Heart right ventricle (tissue), 16 donors: ENCODE data around the gene GRM7. TPM values are rescaled to one million over a fixed set of nuclear protein-coding genes. Genes with fewer than 3 reads are reported as not detected.

Experiments used
- ATAC-seq, 8 donors: fragments of 200-7000 bp; cut with Tn5 transposase; one replicate each; pipeline ENCODE4 v1.9.1; 2020; ENCODE audit warnings: mild to moderate bottlenecking in 8 of 8, moderate library complexity in 8 of 8, moderate number of reproducible peaks in 1 of 8
- DNase-seq, 2 donors: peaks; one replicate each; pipeline ENCODE4 v3.0.0-alpha.2; 2020
- H3K27ac ChIP-seq, 10 donors: fragments of 200-600 bp; sonication (generic) in 2 of 10; one replicate each; pipeline versions ENCODE4 v1.5.0 to v1.8.0; 2020 to 2022; ENCODE audit warnings: mild to moderate bottlenecking in 3 of 10
- H3K27me3 ChIP-seq, 7 donors: fragments of 200-600 bp; one replicate each; pipeline ENCODE4 v1.8.0; 2021 to 2022; ENCODE audit warnings: mild to moderate bottlenecking in 2 of 7
- H3K36me3 ChIP-seq, 9 donors: fragments of 200-600 bp; sonication (generic) in 1 of 9; one replicate each; pipeline versions ENCODE4 v1.5.0 to v1.8.0; 2020 to 2022; ENCODE audit warnings: mild to moderate bottlenecking in 2 of 9
- H3K4me1 ChIP-seq, 9 donors: fragments of 200-600 bp; sonication (generic) in 1 of 9; one replicate each; pipeline versions ENCODE4 v1.5.0 to v1.8.0; 2020 to 2022; ENCODE audit warnings: mild to moderate bottlenecking in 4 of 9
- H3K4me3 ChIP-seq, 10 donors: fragments of 200-600 bp; sonication (generic) in 2 of 10; one replicate each; pipeline versions ENCODE4 v1.5.0 to v1.8.0; 2020 to 2022; ENCODE audit warnings: mild to moderate bottlenecking in 7 of 10, moderate library complexity in 2 of 10
- H3K9me3 ChIP-seq, 11 donors: fragments of 200-600 bp in 10 of 11; sonication (generic) in 2 of 11; one replicate each; pipeline versions ENCODE4 v1.5.0 to v1.8.0; 2013 to 2022; ENCODE audit warnings: mild to moderate bottlenecking in 2 of 11, control low read depth in 1 of 11, moderate library complexity in 1 of 11
- WGBS, 2 donors: extraction: QIAGEN DNeasy Blood & Tissue Kit; methylation state at CpG; one replicate each; pipeline ENCODE4 v1.1.7; 2013; ENCODE audit warnings: inconsistent platforms in 1 of 2; 5-methylcytosine and 5-hydroxymethylcytosine counted together
- intact Hi-C, 10 donors: fragments of 100-400 bp; cut with DNase I; formaldehyde crosslinking; loops; one replicate each; pipeline versions ENCODE4 v1.11.1 to v1.14.2; 2022
- polyA plus RNA-seq, 2 donors: library from polyadenylated mRNA; stranded (reverse); fragments of 200-250 nt; gene quantifications; one replicate each; pipeline ENCODE4 v1.2.3, GENCODE V29; 2013
- total RNA-seq, 10 donors: library from RNA; stranded (reverse); fragmentation: NEBNext Ultra II Directional in 3 of 10; extraction: Animal tissue kit (Norgen Biotek cat#: 25700) in 3 of 10; gene quantifications; one replicate each; pipeline versions ENCODE4 v1.2.1 to v1.2.4, GENCODE V29; 2021 to 2023
- TF ChIP-seq, protein P1 (sequence below), 9 donors: fragments of 200-600 bp; sonication (generic) in 2 of 9; IDR thresholded peaks; one replicate each; pipeline versions ENCODE4 v1.5.0 to v1.8.0; 2021 to 2022; ENCODE audit warnings: antibody characterized with exemption in 9 of 9, mild to moderate bottlenecking in 5 of 9, moderate library complexity in 1 of 9
- donor health status: Arrhythmogenic right ventricular cardiomyopathy.
- donor health status: ischemic (EF 13 %, LVEDD 7.1; RV severe dilation, severe dysfunction).
- donor health status: healthy with polysubstance abuse.
- donor health status: DM: no; HTN: yes; CAD: no.
- donor health status: DM: no; HTN: no; CAD: no.
- donor health status: ischemic (EF 25% LVEDD 6.9; RV normal size, moderate dysfunction).
- donor health status: ischemic (EF 25% LVEDD 5.7; RV mildly dilated, moderate dysfunction).
- donor health status: healthy.
- donor health status: DM: yes; HTN: yes; CAD: no.
- donor health status: Ischemic cardiomyopathy.
- donor health status: ischemic (EF 35%, LVEDD 5.7; RV mildly dilated, moderate dysfunction).
- donor health status: nonischemic (EF 11% LVEDD 7.7; RV severe dilation, severe dysfunction).
- donor health status: DM: yes; HTN: yes; CAD: no.
- donor health status: PGD.
- donor health status: ischemic (EF 29% LVEDD 5.4; RV normal size, mild dysfunction).
- donor health status: nonischemic (EF 23%, LVEDD 6.1; RV moderate dilation, normal function).

The GRM7 gene
- total and polyA plus RNA-seq, 12 donors, result not detected

DNA sequence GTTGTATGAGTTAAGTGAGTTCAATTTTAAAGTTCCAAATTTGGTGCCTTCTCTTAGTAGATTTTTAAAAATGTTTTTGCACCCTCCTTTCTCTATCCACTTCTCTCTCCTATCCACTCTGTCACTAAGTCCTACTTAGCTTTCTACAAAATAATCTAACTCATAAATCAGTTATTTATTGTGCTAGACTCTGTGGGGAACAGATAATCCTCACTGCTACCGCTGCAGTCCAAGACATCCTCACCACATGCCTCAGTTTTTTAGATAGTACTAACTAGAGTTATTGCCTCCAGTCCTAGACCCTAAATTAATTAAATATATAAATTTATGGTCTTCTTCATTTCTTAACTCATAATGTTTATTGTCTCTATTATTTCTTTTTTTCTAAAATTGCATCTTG lies 576.3 kb downstream of the GRM7 start:
- whole genome bisulfite sequencing, 2 donors, result 83 to 92% methylated on average over 1 of the region's 1 CpG
- intact Hi-C loops, result no loop called here
- no peak for ATAC-seq

DNA sequence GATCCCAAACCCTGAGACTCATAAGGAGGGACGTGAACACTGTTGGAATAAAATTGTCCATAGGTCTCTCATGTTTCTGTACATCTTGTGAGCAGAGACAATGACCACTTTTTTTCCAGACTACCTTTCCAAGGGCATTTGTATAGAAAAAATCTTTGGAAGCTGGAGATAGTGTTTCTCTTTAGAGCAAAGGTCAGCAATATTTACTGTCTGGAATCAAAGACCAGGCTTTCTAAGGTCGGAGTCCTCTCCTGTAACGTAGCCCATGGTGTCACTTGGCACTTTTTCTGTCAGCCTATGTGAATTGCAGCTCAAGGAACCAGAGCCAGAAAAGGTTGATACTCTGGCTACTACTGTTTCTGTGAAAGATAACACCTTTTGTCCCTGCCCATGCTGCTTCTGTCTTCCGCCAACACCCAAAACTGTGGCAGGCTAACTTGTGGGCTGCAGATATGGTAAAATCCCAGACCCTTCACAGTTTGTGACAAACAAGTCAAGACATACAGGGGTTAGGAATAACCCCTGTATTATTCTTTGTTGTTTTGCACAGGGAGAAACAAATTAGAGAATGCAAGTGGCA lies 578.3 kb downstream of the GRM7 start:
- Histone ChIP-seq H3K27me3 (no peaks in the 10 kb centered on the region), H3K4me3 (no peak overlapping the region), H3K9me3 (peaks cover 0 to 18% (median 0%) of the 10 kb centered on the region in 11 donors), H3K27ac (no peak overlapping the region), H3K4me1 (peaks cover 0 to 4% (median 0%) of the 10 kb centered on the region in 9 donors), H3K36me3 (no peaks in the 10 kb centered on the region)
- no peak for ATAC-seq
- TF ChIP-seq, protein P1, sequence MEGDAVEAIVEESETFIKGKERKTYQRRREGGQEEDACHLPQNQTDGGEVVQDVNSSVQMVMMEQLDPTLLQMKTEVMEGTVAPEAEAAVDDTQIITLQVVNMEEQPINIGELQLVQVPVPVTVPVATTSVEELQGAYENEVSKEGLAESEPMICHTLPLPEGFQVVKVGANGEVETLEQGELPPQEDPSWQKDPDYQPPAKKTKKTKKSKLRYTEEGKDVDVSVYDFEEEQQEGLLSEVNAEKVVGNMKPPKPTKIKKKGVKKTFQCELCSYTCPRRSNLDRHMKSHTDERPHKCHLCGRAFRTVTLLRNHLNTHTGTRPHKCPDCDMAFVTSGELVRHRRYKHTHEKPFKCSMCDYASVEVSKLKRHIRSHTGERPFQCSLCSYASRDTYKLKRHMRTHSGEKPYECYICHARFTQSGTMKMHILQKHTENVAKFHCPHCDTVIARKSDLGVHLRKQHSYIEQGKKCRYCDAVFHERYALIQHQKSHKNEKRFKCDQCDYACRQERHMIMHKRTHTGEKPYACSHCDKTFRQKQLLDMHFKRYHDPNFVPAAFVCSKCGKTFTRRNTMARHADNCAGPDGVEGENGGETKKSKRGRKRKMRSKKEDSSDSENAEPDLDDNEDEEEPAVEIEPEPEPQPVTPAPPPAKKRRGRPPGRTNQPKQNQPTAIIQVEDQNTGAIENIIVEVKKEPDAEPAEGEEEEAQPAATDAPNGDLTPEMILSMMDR (IDR thresholded peaks at IDR 0.05), result no peak
- WGBS, 2 donors, result 66 to 71% methylated on average over 4 of the region's 4 CpGs
- no peak for DNase-seq
- intact Hi-C loops, result no loop called here

More for the DNA sequence above, 576.3 kb downstream of the GRM7 start:
- Histone ChIP-seq H3K27me3 (no peaks in the 10 kb centered on the region), H3K27ac (no peak overlapping the region), H3K4me1 (no peaks in the 10 kb centered on the region), H3K4me3 (no peak overlapping the region), H3K36me3 (no peaks in the 10 kb centered on the region), H3K9me3 (peaks cover 0 to 37% (median 14%) of the 10 kb centered on the region in 11 donors)
- TF ChIP-seq, protein P1 (IDR thresholded peaks at IDR 0.05), result no peak
- no peak for DNase-seq

DNA sequence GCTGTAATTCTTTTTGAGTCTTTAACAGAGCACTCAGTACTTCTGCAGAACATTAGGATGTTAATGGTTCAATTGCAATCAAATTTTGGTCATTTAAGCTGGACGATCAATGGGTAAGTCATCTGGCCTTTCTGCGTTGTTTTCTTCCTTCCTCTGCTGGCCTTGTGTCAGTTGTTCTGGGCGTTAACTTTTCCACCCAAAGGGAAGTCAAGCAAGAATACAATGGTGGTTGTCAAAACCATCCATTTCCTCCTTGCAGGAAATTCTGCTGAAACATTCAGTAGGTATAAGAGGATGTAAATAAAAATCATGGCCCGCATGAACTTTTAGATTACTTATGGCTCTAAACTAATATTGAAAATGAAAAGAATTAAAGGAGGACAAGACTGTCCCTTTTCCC lies 584.0 kb downstream of the GRM7 start:
- WGBS, 2 donors, result 59 to 62% methylated on average over 4 of the region's 4 CpGs
- ATAC-seq (peak in 4 of 8 donors; percentile 54 to 89 (median 66)), DNase-seq (peak in 1 of 2 donors; percentile 10)
- TF ChIP-seq, protein P1 (IDR thresholded peaks at IDR 0.05), result no peak
- Histone ChIP-seq H3K36me3 (no peaks in the 10 kb centered on the region), H3K4me1 (peaks cover 0 to 20% (median 4%) of the 10 kb centered on the region in 9 donors), H3K4me3 (no peak overlapping the region), H3K9me3 (peaks cover 0 to 8% (median 0%) of the 10 kb centered on the region in 11 donors), H3K27me3 (no peaks in the 10 kb centered on the region), H3K27ac (peak overlapping the region in 8 of 10 donors; percentile 9 to 74 (median 44))
- intact Hi-C loops, result no loop called here

GRCh38 chr3:7445331-7445730 lies 584.4 kb downstream of the GRM7 start:
- DNase-seq, result no peak
- peak overlapping the region in 8 of 10 donors; percentile 9 to 74 (median 44) for H3K27ac ChIP-seq
- H3K27me3 ChIP-seq, result no peaks in the 10 kb centered on the region
- intact Hi-C loops, result no loop called here
- H3K4me3 ChIP-seq, result no peak overlapping the region
- H3K4me1 ChIP-seq, result peaks cover 0 to 20% (median 4%) of the 10 kb centered on the region in 9 donors
- H3K9me3 ChIP-seq, result peaks cover 0 to 8% (median 0%) of the 10 kb centered on the region in 11 donors
- no peak for ATAC-seq
- TF ChIP-seq, protein P1 (IDR thresholded peaks at IDR 0.05), result no peak
- WGBS, 2 donors, result 40 to 46% methylated on average over 5 of the region's 5 CpGs
- no peaks in the 10 kb centered on the region for H3K36me3 ChIP-seq
